Neutrophil (primary cell): Measurements from ENCODE around the gene SEMA4C.

Experiments used
- H3K27ac ChIP-seq: fragments of 200-600 bp; sonication (generic); 2 replicates; pipeline ENCODE4 v1.5.1; 2016; ENCODE audit warnings: mild to moderate bottlenecking, moderate library complexity
- H3K27me3 ChIP-seq: fragments of 200-600 bp; sonication (generic); 2 replicates; pipeline ENCODE4 v1.6.0; 2016; ENCODE audit warnings: mild to moderate bottlenecking
- H3K36me3 ChIP-seq: fragments of 200-600 bp; sonication (generic); 2 replicates; pipeline ENCODE4 v1.5.1; 2017
- H3K4me1 ChIP-seq, 2 experiments: fragments of 200-600 bp in 1 of 2; sonication (generic) in 1 of 2; 1 replicate in 1 of 2; 2 replicates in 1 of 2; pipeline versions ENCODE4 v1.5.1 to v1.6.1; 2013 to 2016; ENCODE audit warnings: low read depth in 1 of 2, low read length in 1 of 2, mild to moderate bottlenecking in 1 of 2, moderate library complexity in 1 of 2; ENCODE audit not compliant: control insufficient read depth in 1 of 2, insufficient read depth in 1 of 2
- H3K4me3 ChIP-seq, 2 experiments: fragments of 200-600 bp in 1 of 2; sonication (generic) in 1 of 2; 1 replicate in 1 of 2; 2 replicates in 1 of 2; pipeline ENCODE4 v1.5.1; 2013 to 2016; ENCODE audit warnings: low read depth in 1 of 2, low read length in 1 of 2, mild to moderate bottlenecking in 1 of 2, moderate library complexity in 1 of 2
- H3K9me3 ChIP-seq: fragments of 200-600 bp; sonication (generic); 2 replicates; pipeline ENCODE4 v1.5.1; 2016
- CTCF ChIP-seq: fragments of 200-600 bp; sonication (generic); IDR thresholded peaks from 2 replicates; pipeline ENCODE4 v1.5.1; 2016; ENCODE audit warnings: antibody characterized with exemption

SEMA4C gene

GRCh38 chr2:96885432-96886347 lies 15.8 kb upstream of the SEMA4C start:
- H3K4me1 ChIP-seq, result peaks cover 0 to 4% of the 10 kb centered on the region in 2 experiments
- no peak for TF ChIP-seq CTCF
- H3K9me3 ChIP-seq, result no peaks in the 10 kb centered on the region
- H3K27me3 ChIP-seq, result peaks cover 23% of the 10 kb centered on the region
- H3K27ac ChIP-seq, result no peak overlapping the region
- H3K36me3 ChIP-seq, result no peaks in the 10 kb centered on the region
- H3K4me3 ChIP-seq, result no peak overlapping the region

- Histone ChIP-seq H3K9me3 (no peaks in the 10 kb centered on the region), H3K36me3 (no peaks in the 10 kb centered on the region), H3K4me1 (peaks cover 0 to 4% of the 10 kb centered on the region in 2 experiments), H3K27ac (no peak overlapping the region), H3K4me3 (no peak overlapping the region), H3K27me3 (peaks cover 23% of the 10 kb centered on the region)
- TF ChIP-seq CTCF, result no peak
Measured at GRCh38 chr2:96884299-96885094, 14.6 kb upstream of the SEMA4C start.

- no peak overlapping the region for H3K27ac ChIP-seq
- H3K9me3 ChIP-seq, result no peaks in the 10 kb centered on the region
- peaks cover 0 to 4% of the 10 kb centered on the region in 2 experiments for H3K4me1 ChIP-seq
- H3K4me3 ChIP-seq, result no peak overlapping the region
- H3K27me3 ChIP-seq, result peaks cover 27% of the 10 kb centered on the region
- TF ChIP-seq CTCF, result no peak
- H3K36me3 ChIP-seq, result no peaks in the 10 kb centered on the region
Measured at GRCh38 chr2:96883306-96883705, 13.4 kb upstream of the SEMA4C start.

- no peak overlapping the region for H3K4me3 ChIP-seq
- no peaks in the 10 kb centered on the region for H3K9me3 ChIP-seq
- TF ChIP-seq CTCF, result no peak
- H3K4me1 ChIP-seq, result peaks cover 0 to 4% of the 10 kb centered on the region in 2 experiments
- H3K27me3 ChIP-seq, result peaks cover 31% of the 10 kb centered on the region
- no peaks in the 10 kb centered on the region for H3K36me3 ChIP-seq
- H3K27ac ChIP-seq, result no peak overlapping the region
Measured at GRCh38 chr2:96882906-96883305, 13.0 kb upstream of the SEMA4C start.

GRCh38 chr2:96882230-96882629 lies 12.3 kb upstream of the SEMA4C start:
- TF ChIP-seq CTCF, result no peak
- H3K36me3 ChIP-seq, result no peaks in the 10 kb centered on the region
- H3K27me3 ChIP-seq, result peaks cover 36% of the 10 kb centered on the region
- H3K9me3 ChIP-seq, result no peaks in the 10 kb centered on the region
- H3K27ac ChIP-seq, result no peak overlapping the region
- peaks cover 0 to 4% of the 10 kb centered on the region in 2 experiments for H3K4me1 ChIP-seq
- H3K4me3 ChIP-seq, result no peak overlapping the region
